ENCODE results near the gene MYOF. TPM values are rescaled to one million over a fixed set of nuclear protein-coding genes. Genes with fewer than 3 reads are reported as not detected.

The MYOF gene
- total and polyA plus RNA-seq, 2 of the 8 experiments (the other 6 are each of a cell fraction or from before 2014, with no cell fraction given) = 0.98 to 2.3 TPM

DNA sequence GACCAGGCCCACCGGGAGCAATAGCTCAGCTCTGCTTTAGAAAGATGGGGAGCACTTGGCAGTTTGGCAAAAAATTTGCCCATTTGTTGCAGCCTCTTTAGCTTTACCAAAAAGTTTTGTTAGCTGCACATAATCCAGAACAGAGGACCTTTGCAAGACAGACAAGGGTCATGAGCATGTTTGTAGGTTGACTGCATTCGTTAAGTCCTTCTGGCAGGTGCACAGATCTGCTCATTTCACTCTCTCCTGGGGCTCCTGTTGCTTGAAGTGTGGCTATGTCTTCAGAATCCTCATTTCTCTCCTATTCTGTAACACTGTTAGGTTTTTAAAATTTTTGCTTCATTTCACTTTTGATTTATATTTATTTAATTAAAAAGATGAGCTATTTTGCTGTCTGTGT is 96.8 kb downstream of the MYOF start:
- no peak overlapping the region for H2AK5ac ChIP-seq (ENCODE audit: low read depth, low read length)
- 97% methylated on average over 2 of the region's 2 CpGs; no CpG with 5 or more reads in 1 of the 2 experiments for WGBS, 2 experiments (ENCODE audit: extremely low coverage in 1 of 2, insufficient coverage in 1 of 2, insufficient read length in 1 of 2, insufficient replicate concordance in 2 of 2, low coverage in 1 of 2, low lambda C conversion rate in 2 of 2, missing lambda C conversion rate in 1 of 2)
- H3K9me3 ChIP-seq (ENCODE audit: insufficient read depth in 2 of 2, low read depth in 1 of 2, low read length in 1 of 2) = no peaks in the 10 kb centered on the region
- POLR2A ChIA-PET (ENCODE audit: partially characterized antibody) = no interaction called here
- H3K4ac ChIP-seq (replicated peaks; ENCODE audit: insufficient read length, low read depth, low read length) = no peak overlapping the region
- H4K20me1 ChIP-seq (replicated peaks in 1 of 2; ENCODE audit: control insufficient read depth in 1 of 2, insufficient read depth in 2 of 2, low read length in 2 of 2) = no peaks in the 10 kb centered on the region
- CTCF ChIA-PET (ENCODE audit: partially characterized antibody) = interaction anchor here (0.6 to 16.3 kb wide), 10 partner anchors 9 to 500 kb away, joined by 3 to 513 read pairs (median 4); partner anchors contain the start of gene MYOF
- no peak overlapping the region for H2BK15ac ChIP-seq (ENCODE audit: low read length)
- no peak overlapping the region for H4K5ac ChIP-seq (ENCODE audit: insufficient read length, low read depth, low read length)
- no peaks in the 10 kb centered on the region for H3K27me3 ChIP-seq (replicated peaks in 1 of 4; ENCODE audit: control insufficient read depth in 3 of 4, extremely low read depth in 1 of 4, insufficient read depth in 3 of 4, low read length in 3 of 4)
- no peak overlapping the region for H3K4me2 ChIP-seq (ENCODE audit: insufficient read depth in 1 of 2, low read depth in 2 of 2, low read length in 2 of 2)
- H3K36me3 ChIP-seq (ENCODE audit: control insufficient read depth in 2 of 4, insufficient read depth in 4 of 4, low read length in 3 of 4) = no peaks in the 10 kb centered on the region
- no peak overlapping the region for H3K27ac ChIP-seq (ENCODE audit: low read depth, low read length)
- no peak overlapping the region for H3K23ac ChIP-seq (ENCODE audit: insufficient read length)
- no peaks in the 10 kb centered on the region for H3K79me1 ChIP-seq (ENCODE audit: low read depth, low read length)
- H3K9ac ChIP-seq (replicated peaks in 1 of 4; ENCODE audit: extremely low read depth in 1 of 4, low read depth in 3 of 4, low read length in 3 of 4) = no peak overlapping the region
- H4K91ac ChIP-seq (replicated peaks; ENCODE audit: insufficient read length, low read length) = no peak overlapping the region
- no peak for DNase-seq (ENCODE audit: low read depth in 1 of 2, low spot score in 2 of 2)
- H2AFZ ChIP-seq (ENCODE audit: low read length) = no peak overlapping the region
- no peaks in the 10 kb centered on the region for H3K79me2 ChIP-seq (ENCODE audit: control insufficient read depth in 1 of 2, insufficient read depth in 2 of 2, low read length in 2 of 2)
- no peak overlapping the region for H3K14ac ChIP-seq (ENCODE audit: insufficient read length)
- no peak overlapping the region for H2BK20ac ChIP-seq (ENCODE audit: low read length)
- H4K8ac ChIP-seq (ENCODE audit: extremely low read depth, insufficient read depth, low read length) = no peak overlapping the region
- FAIRE-seq = no peak
- TF ChIP-seq CBX5 (IDR thresholded peaks at IDR 0.05; ENCODE audit: low read depth, low read length) = no peak
- H3K18ac ChIP-seq (ENCODE audit: extremely low read depth, low read length) = no peak overlapping the region
- H2BK12ac ChIP-seq (ENCODE audit: low read depth, low read length) = no peak overlapping the region
- H2BK5ac ChIP-seq (ENCODE audit: low read depth, low read length) = no peak overlapping the region
- H2BK120ac ChIP-seq (replicated peaks; ENCODE audit: low read depth, low read length) = no peak overlapping the region
- no peak overlapping the region for H3K56ac ChIP-seq (replicated peaks; ENCODE audit: insufficient read length, low read depth, low read length)
- H3K23me2 ChIP-seq (ENCODE audit: low read depth, low read length) = no peaks in the 10 kb centered on the region
- no peak overlapping the region for H3K4me3 ChIP-seq (ENCODE audit: extremely low read depth in 1 of 4, insufficient read depth in 2 of 4, low read depth in 3 of 4, low read length in 4 of 4)
- no peaks in the 10 kb centered on the region; a peak in 1 of 7 replicates for H3K4me1 ChIP-seq (replicated peaks in 1 of 4; ENCODE audit: control insufficient read depth in 3 of 4, insufficient read depth in 4 of 4, low read length in 3 of 4)
